ENCODE data around the gene NRDC. TPM values are rescaled to one million over a fixed set of nuclear protein-coding genes. Genes with fewer than 3 reads are reported as not detected.

NRDC gene
- total and polyA plus RNA-seq, 10 of the 15 experiments (the other 5 are each of a cell fraction or from before 2014, with no cell fraction given): 50.1 to 134 (median 90.4) TPM

DNA sequence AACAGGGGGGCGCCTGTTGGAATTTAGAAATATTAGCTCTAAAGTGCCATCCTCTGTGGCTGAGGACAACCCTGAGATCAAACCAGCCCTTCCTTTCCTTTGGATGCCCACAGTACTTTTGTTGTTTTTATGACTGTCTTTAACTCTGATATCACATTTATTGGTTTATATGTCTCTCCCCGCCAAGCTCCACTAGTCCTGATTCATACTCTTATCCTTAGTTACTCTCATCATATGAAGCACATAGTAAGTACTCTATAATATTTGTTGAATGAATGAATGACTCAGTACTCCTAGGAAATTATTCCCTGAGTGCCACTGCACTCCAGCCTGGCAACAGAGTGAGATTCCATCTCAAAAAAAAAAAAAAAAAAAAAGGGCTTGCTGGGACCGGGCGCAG is 22.6 kb upstream of the NRDC start:
- H3K9me3 ChIP-seq (replicated peaks; ENCODE audit: control insufficient read depth, insufficient read depth, low read length): no peaks in the 10 kb centered on the region; the same call in 2 of the 3 replicates
- ChIA-PET POLR2A (interaction anchor here (0.7 kb wide), 1 partner anchor 830 kb away, joined by 3 read pairs; no protein-coding TSS in a partner anchor), RAD21 (ENCODE audit: unreplicated experiment) (no interaction called here), SMC1A (ENCODE audit: uncharacterized antibody, unreplicated experiment) (interaction anchor here (0.7 to 1.3 kb wide), 2 partner anchors 9 to 56 kb away, joined by 3 read pairs; no protein-coding TSS in a partner anchor), CTCF (interaction anchor here (0.7 to 6.5 kb wide), 2 partner anchors 24 to 100 kb away, joined by 5 to 177 read pairs; no protein-coding TSS in a partner anchor)
- H4K20me1 ChIP-seq (ENCODE audit: control insufficient read depth, insufficient read depth): no peaks in the 10 kb centered on the region
- H3K27me3 ChIP-seq (replicated peaks in 1 of 2; ENCODE audit: control insufficient read depth in 2 of 2, insufficient read depth in 2 of 2, low read length in 1 of 2): peaks cover 0 to 2% of the 10 kb centered on the region in 2 experiments; a peak in 1 of 4 replicates
- no peak overlapping the region for H3K4me3 ChIP-seq
- DNase-seq (ENCODE audit: low read depth, low spot score) (no peak), ATAC-seq (no peak), FAIRE-seq (no peak)
- no TSS peak for BruUV-seq (replicated peaks)
- in situ Hi-C loops (cut with MboI): loop anchor here (5.0 kb wide), 1 partner anchor 96 kb away; no protein-coding TSS in a partner anchor
- H3K4me2 ChIP-seq (ENCODE audit: control insufficient read depth, insufficient read depth): no peak overlapping the region
- no peak overlapping the region for H3K27ac ChIP-seq (ENCODE audit: control insufficient read depth, insufficient read depth)
- H2AFZ ChIP-seq (ENCODE audit: control insufficient read depth, low read depth, low read length): no peak overlapping the region
- no peaks in the 10 kb centered on the region for H3K4me1 ChIP-seq (ENCODE audit: control insufficient read depth, insufficient read depth, low read length)
- no peaks in the 10 kb centered on the region for H3K79me2 ChIP-seq (ENCODE audit: control insufficient read depth, insufficient read depth, low read length)
- H3K9ac ChIP-seq (ENCODE audit: control insufficient read depth, insufficient read depth, low read length): no peak overlapping the region
- H3K36me3 ChIP-seq (ENCODE audit: control insufficient read depth in 2 of 2, insufficient read depth in 2 of 2, low read length in 1 of 2): no peaks in the 10 kb centered on the region
- 94% methylated on average over 3 of the region's 4 CpGs for WGBS (ENCODE audit: insufficient coverage, insufficient replicate concordance, low lambda C conversion rate, missing lambda C conversion rate)
- intact Hi-C loops (cut with micrococcal nuclease; ENCODE audit: unreplicated experiment): no loop called here
- TF ChIP-seq ETV6 (conservative IDR thresholded peaks at IDR 0.05 in 1 of 2, IDR thresholded peaks at IDR 0.05 in 1 of 2; ENCODE audit: borderline replicate concordance in 1 of 2, low read depth in 1 of 2) (no peak), EP300 (IDR thresholded peaks at IDR 0.05; ENCODE audit: borderline replicate concordance in 1 of 2, control insufficient read depth in 1 of 2, low read depth in 2 of 2, low read length in 2 of 2) (no peak), KAT2A (conservative IDR thresholded peaks at IDR 0.05; ENCODE audit: control insufficient read depth, low read depth, low read length) (no peak), RELA (IDR thresholded peaks at IDR 0.05; ENCODE audit: borderline replicate concordance, partially characterized antibody) (no peak), BHLHE40 (IDR thresholded peaks at IDR 0.05; ENCODE audit: borderline replicate concordance in 1 of 2, low read depth in 2 of 2, low read length in 1 of 2) (no peak), E4F1 (IDR thresholded peaks at IDR 0.05; ENCODE audit: borderline replicate concordance, partially characterized antibody) (no peak), FOS (IDR thresholded peaks at IDR 0.05; ENCODE audit: borderline replicate concordance, extremely low read depth, insufficient read length) (no peak), SMAD1 (IDR thresholded peaks at IDR 0.05; ENCODE audit: low read depth, partially characterized antibody) (no peak), ATF2 (IDR thresholded peaks at IDR 0.05; ENCODE audit: low read length) (no peak), SREBF2 (IDR thresholded peaks at IDR 0.05; ENCODE audit: low read length) (no peak), SUPT20H (IDR thresholded peaks at IDR 0.05; ENCODE audit: borderline replicate concordance, control insufficient read depth, low read depth, low read length) (no peak), SRF (IDR thresholded peaks at IDR 0.05; ENCODE audit: low read depth in 2 of 2, low read length in 2 of 2) (no peak), DPF2 (IDR thresholded peaks at IDR 0.05) (no peak)
- TF ChIP-seq, protein P1, sequence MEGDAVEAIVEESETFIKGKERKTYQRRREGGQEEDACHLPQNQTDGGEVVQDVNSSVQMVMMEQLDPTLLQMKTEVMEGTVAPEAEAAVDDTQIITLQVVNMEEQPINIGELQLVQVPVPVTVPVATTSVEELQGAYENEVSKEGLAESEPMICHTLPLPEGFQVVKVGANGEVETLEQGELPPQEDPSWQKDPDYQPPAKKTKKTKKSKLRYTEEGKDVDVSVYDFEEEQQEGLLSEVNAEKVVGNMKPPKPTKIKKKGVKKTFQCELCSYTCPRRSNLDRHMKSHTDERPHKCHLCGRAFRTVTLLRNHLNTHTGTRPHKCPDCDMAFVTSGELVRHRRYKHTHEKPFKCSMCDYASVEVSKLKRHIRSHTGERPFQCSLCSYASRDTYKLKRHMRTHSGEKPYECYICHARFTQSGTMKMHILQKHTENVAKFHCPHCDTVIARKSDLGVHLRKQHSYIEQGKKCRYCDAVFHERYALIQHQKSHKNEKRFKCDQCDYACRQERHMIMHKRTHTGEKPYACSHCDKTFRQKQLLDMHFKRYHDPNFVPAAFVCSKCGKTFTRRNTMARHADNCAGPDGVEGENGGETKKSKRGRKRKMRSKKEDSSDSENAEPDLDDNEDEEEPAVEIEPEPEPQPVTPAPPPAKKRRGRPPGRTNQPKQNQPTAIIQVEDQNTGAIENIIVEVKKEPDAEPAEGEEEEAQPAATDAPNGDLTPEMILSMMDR (IDR thresholded peaks at IDR 0.05 in 2 of 3, conservative IDR thresholded peaks at IDR 0.05 in 1 of 3; ENCODE audit: control insufficient read depth in 2 of 3, extremely low read depth in 1 of 3, insufficient read depth in 1 of 3, low read depth in 3 of 3, low read length in 3 of 3): no peak

All from GM12878 (cell line).